OCI-LY3 (cell line): Measurements from ENCODE around the gene SNCA.

Source experiments
- H2AFZ ChIP-seq: fragments of 200-600, 300-600 bp; shearing (Covaris generic); 2 replicates; pipeline ENCODE4 v1.6.0; 2014; ENCODE audit warnings: antibody characterized with exemption, low read depth, low read length
- H3K27ac ChIP-seq: fragments of 200-600, 300-600 bp; sonication (generic); 2 replicates; pipeline ENCODE4 v1.5.1; 2014; ENCODE audit warnings: mild to moderate bottlenecking, low read length, moderate library complexity, mixed read lengths
- H3K27me3 ChIP-seq: fragments of 200-600, 300-600 bp; sonication (generic); 2 replicates; pipeline ENCODE4 v1.6.1; 2014; ENCODE audit warnings: low read depth, low read length, mixed read lengths
- H3K36me3 ChIP-seq: fragments of 200-600, 300-600 bp; sonication (generic); replicated peaks from 2 replicates; pipeline ENCODE3; 2014; ENCODE audit warnings: low read depth, low read length, mixed read lengths
- H3K4me1 ChIP-seq: fragments of 300-600, 200-600 bp; sonication (generic); 2 replicates; pipeline ENCODE4 v1.6.1; 2014; ENCODE audit warnings: low read length, mixed read lengths
- H3K4me2 ChIP-seq: fragments of 200-600, 300-600 bp; sonication (generic); 2 replicates; pipeline ENCODE4 v1.6.1; 2014; ENCODE audit warnings: low read length, mixed read lengths
- H3K4me3 ChIP-seq: fragments of 300-600, 200-600 bp; sonication (generic); 2 replicates; pipeline ENCODE4 v1.5.1; 2014; ENCODE audit warnings: antibody characterized with exemption, mild to moderate bottlenecking, low read length, moderate library complexity
- H3K79me2 ChIP-seq: fragments of 300-600, 200-600 bp; shearing (Covaris generic); 2 replicates; pipeline ENCODE4 v1.6.1; 2014; ENCODE audit warnings: mild to moderate bottlenecking, low read length, mixed read lengths
- H3K9ac ChIP-seq: fragments of 300-600, 200-600 bp; shearing (Covaris generic); 2 replicates; pipeline ENCODE4 v1.6.0; 2014; ENCODE audit warnings: mild to moderate bottlenecking, low read length, moderate library complexity
- H3K9me3 ChIP-seq: fragments of 200-600, 300-600 bp; shearing (Covaris generic); 2 replicates; pipeline ENCODE4 v1.6.1; 2014; ENCODE audit warnings: low read length, mixed read lengths; ENCODE audit not compliant: insufficient read depth
- H4K20me1 ChIP-seq: fragments of 200-600, 300-600 bp; sonication (generic); 2 replicates; pipeline ENCODE4 v1.6.1; 2016; ENCODE audit warnings: low read length, mixed read lengths; ENCODE audit not compliant: insufficient read depth
- CTCF ChIP-seq: fragments of 200-600, 300-600 bp; sonication (generic); IDR thresholded peaks from 2 replicates; pipeline ENCODE4 v1.5.1; 2014; ENCODE audit warnings: antibody characterized with exemption, low read length, low read depth
- EZH2phosphoT487 ChIP-seq: fragments of 200-600 bp; shearing (Covaris generic); IDR thresholded peaks from 2 replicates; pipeline ENCODE4 v1.6.1; 2018; ENCODE audit warnings: antibody characterized with exemption, mixed run types, low read depth

The SNCA gene

DNA sequence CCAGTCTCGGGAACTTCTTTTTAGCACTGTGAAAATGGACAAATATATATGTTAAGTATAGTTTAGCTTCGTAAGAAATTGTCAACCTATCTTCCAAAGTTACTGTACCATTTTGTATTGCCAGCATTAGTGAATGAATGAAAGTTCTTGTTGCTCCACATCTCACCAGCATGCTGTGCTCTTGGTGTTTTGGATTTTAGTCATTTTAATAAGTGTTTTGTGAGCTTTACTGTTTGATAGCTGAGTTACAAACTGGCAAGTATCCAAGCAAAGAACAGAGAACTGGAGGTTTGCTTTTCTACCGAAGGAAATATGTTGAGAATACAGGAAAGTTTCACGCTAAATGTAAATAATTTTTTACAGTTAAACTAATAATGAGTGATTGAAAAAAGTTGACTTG, 33.0 kb downstream of the SNCA start:
- Histone ChIP-seq H3K4me1 (no peaks in the 10 kb centered on the region), H3K36me3 (no peaks in the 10 kb centered on the region), H3K9me3 (no peaks in the 10 kb centered on the region), H3K4me3 (no peak overlapping the region), H3K27ac (no peak overlapping the region), H4K20me1 (no peaks in the 10 kb centered on the region), H3K9ac (no peak overlapping the region), H2AFZ (no peak overlapping the region), H3K79me2 (no peaks in the 10 kb centered on the region), H3K27me3 (no peaks in the 10 kb centered on the region), H3K4me2 (no peak overlapping the region)
- TF ChIP-seq CTCF (no peak), EZH2phosphoT487 (no peak)

DNA sequence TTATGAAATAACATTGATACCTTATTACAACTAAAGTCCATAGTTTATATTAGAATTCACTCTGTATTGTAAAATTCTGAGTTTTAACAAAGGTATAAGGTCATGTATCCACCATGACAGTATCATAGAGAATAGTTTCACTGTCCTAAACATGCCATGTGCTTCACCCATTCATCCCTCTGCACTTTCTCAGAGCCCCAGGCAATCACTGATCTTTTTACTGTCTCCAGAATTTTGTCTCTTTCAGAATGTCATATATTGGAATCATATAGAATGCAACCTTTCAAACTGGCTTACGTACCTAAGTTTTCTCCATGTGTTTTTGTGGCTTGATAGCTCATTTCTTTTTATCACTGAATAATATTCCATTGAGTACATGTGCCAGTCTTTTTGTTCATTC, 33.9 kb downstream of the SNCA start:
- no peaks in the 10 kb centered on the region for H3K4me1 ChIP-seq
- no peak overlapping the region for H3K4me2 ChIP-seq
- H3K79me2 ChIP-seq, result no peaks in the 10 kb centered on the region
- no peaks in the 10 kb centered on the region for H4K20me1 ChIP-seq
- H3K27ac ChIP-seq, result no peak overlapping the region
- H3K27me3 ChIP-seq, result no peaks in the 10 kb centered on the region
- H3K36me3 ChIP-seq, result no peaks in the 10 kb centered on the region
- H3K9ac ChIP-seq, result no peak overlapping the region
- TF ChIP-seq EZH2phosphoT487 (no peak), CTCF (no peak)
- H3K4me3 ChIP-seq, result no peak overlapping the region
- H2AFZ ChIP-seq, result no peak overlapping the region
- H3K9me3 ChIP-seq, result no peaks in the 10 kb centered on the region

GRCh38 chr4:89800527-89801103, 36.3 kb downstream of the SNCA start:
- no peaks in the 10 kb centered on the region for H3K27me3 ChIP-seq
- no peak overlapping the region for H3K27ac ChIP-seq
- no peaks in the 10 kb centered on the region for H4K20me1 ChIP-seq
- no peak overlapping the region for H2AFZ ChIP-seq
- no peak overlapping the region for H3K9ac ChIP-seq
- H3K79me2 ChIP-seq, result no peaks in the 10 kb centered on the region
- no peaks in the 10 kb centered on the region for H3K36me3 ChIP-seq
- H3K4me3 ChIP-seq, result no peak overlapping the region
- H3K4me1 ChIP-seq, result no peaks in the 10 kb centered on the region
- TF ChIP-seq CTCF (no peak), EZH2phosphoT487 (no peak)
- no peaks in the 10 kb centered on the region for H3K9me3 ChIP-seq
- H3K4me2 ChIP-seq, result no peak overlapping the region

DNA sequence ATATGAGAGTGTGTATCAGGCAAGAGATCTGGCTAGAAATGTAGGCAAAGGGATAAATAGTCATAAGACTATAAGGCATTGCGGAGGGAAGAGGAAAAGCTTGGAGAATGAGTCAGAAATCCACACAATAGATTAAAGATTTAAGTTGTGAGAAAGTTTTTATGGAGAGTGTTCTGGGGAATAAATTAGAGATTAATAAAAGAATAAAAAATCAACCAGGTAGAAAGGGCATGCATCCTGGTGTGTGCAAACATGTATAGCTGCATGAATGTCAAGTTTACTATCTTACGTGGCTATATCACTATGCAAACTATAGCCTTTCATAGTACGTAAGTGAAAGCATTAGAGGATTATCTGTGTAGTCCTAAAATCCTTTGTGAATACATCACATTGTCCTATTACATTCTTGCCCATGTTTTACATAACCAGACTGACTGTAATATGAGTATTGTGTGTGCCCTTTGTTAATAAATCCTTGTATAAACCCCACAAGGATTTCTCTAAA, 36.9 kb downstream of the SNCA start:
- Histone ChIP-seq H3K36me3 (no peaks in the 10 kb centered on the region), H2AFZ (no peak overlapping the region), H3K4me3 (no peak overlapping the region), H3K9ac (no peak overlapping the region), H3K27ac (no peak overlapping the region), H4K20me1 (no peaks in the 10 kb centered on the region), H3K79me2 (no peaks in the 10 kb centered on the region), H3K9me3 (no peaks in the 10 kb centered on the region), H3K27me3 (no peaks in the 10 kb centered on the region), H3K4me2 (no peak overlapping the region), H3K4me1 (no peaks in the 10 kb centered on the region)
- TF ChIP-seq CTCF (no peak), EZH2phosphoT487 (no peak)
